Activated CD8-positive, alpha-beta memory T cell treated with anti-CD3 and anti-CD28 coated beads for 4 hours (primary cell): Measurements from ENCODE around the gene ABHD14A.
"Not testable (repeated sequence)": the region's sequence is repeated elsewhere in the genome, so short reads cannot be mapped to it uniquely, and the experiment has no call there.

Experiments
- DNase-seq, 2 donors: peaks; one replicate each; pipeline ENCODE4 v3.0.0-alpha.2; 2020; ENCODE audit warnings: low read depth in 2 of 2

ABHD14A gene

GRCh38 chr3:51974963-51975851 lies at the start of gene ABHD14A:
Gene ABHD14A, plus strand, starts transcription at chr3:51975064. Its CDS starts 72 bp downstream, at chr3:51975136.
- peak; percentile 31 to 32 for DNase-seq

DNA sequence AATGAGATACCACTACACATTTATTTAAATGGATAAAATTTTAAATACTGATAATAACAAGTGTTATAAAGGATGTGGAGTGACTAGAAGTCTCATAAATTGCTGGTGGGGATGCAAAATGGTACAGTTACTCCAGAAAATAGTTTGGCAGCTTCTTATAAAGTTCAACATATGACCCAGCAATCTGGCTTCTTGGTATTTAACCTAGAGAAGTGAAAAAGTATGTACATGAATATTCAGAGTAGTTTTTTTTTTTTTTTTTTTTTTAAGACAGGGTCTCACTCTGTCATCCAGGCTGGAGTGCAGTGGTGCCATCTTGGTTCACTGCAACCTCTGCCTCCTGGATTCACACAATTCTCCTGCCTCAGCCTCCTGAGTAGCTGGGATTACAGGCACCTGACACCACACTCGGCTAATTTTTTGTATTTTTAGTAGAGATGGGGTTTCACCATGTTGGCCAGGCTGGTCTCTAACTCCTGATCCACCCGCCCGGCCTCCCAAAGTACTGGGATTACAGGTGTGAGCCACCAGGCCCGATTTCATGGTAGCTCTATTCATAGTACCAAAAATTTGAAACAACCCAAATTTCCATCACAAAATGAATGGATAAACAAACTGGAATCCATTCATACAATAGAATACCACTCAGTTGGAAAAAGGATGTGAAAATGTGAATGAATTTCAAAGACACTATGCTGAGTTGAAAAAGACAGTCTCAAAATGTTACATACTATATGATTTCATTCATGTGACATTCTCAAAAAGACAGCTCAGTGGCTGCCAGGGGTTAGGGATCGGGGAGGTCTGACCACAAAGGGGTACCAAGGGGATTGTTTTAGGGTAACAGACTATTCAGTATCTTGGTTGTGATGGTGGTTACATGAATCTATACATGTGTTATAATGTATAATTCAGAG lies 47.5 kb upstream of the ABHD14A start:
- DNase-seq: no peak

- DNase-seq: no peak
Measured at GRCh38 chr3:51928438-51928837, 46.4 kb upstream of the ABHD14A start.

- DNase-seq: not testable (repeated sequence)
Measured at GRCh38 chr3:51928981-51929380, 45.9 kb upstream of the ABHD14A start.

- DNase-seq: no peak
Measured at GRCh38 chr3:51929420-51930003, 45.4 kb upstream of the ABHD14A start.

DNA sequence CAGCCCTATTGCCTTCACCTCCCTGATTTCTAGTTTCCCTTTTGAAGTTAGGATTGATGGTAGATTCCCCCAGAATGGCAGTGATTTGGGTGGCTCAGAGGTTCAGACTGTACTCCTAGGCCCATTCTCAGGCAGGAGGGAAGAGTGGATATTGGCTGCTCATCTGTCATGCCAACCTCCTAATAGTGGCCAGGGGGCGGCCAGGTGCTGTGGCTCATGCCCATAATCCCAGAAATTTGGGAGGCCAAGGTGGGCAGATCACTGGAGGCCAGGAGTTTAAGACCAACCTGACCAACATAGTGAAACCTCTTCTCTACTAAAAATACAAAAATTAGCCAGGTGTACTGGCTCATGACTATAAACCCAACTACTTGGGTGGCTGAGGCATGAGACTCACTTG lies 44.4 kb upstream of the ABHD14A start:
- DNase-seq: no peak

DNA sequence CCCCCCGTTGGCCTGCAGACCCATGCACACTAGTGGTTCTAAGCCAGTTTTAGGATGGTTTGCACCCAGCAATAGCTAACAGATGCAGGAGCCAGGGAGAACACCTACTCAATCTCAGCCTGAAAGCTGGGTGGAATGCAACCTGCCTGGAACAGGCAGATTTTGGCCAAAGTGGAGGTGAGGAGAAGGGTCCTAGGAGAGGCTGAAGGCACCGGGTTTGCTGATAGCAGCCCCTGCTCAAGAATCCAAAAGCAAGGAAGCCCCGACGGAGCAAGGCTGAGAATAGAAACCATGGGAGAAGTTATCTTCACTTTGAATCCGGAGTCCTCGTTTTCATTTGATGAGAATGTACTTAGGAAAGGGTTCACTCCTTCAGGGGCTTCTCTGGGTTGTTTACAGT lies 43.1 kb upstream of the ABHD14A start:
- DNase-seq: no peak

DNA sequence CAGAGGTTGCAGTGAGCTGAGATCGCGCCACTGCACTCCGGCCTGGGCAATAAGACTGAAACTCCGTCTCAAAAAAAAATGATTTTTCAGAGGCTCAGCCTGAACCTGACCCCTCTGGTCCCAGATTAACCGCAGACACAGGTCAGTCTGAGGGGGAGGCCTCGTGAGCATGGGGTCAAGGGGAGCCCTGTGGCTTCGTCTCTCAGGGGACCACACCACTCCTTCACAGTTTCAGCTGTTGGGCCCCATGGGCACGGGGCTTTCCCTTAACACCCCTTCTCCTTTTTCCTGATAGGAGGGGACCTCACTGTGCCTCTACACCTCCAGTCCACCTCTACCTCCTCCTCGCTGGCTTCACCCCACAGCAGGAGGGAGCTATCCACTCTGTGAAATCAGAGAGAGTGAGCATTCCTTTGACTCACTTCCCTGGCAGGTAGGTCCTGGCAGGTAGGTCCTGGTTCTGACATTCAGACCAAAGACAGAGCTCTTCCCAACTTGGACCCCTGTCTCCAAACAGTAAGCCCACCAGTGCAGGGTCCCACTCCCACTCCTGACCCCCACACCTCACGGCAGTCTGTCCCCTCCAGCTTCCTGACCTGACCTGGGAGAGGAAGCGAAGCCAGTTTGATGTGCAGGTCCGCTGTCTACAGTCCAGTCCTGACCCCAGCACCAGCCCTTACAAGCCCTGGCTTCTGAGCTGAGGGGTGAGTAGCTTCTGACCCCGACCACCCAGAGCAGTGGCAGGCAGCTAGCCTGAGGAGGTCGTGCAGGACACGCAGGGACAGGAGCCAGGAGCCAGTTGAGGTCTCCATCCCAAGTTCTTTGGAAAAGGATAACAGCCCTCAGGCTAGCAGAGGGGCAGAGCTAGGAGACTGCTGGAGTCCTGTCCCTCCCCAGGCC lies 42.1 kb upstream of the ABHD14A start:
- no peak for DNase-seq

- DNase-seq: no peak
Measured at GRCh38 chr3:51933471-51934138, 41.3 kb upstream of the ABHD14A start.

GRCh38 chr3:51934139-51934850 lies 40.6 kb upstream of the ABHD14A start:
- no peak for DNase-seq

GRCh38 chr3:51934991-51935885 lies 39.6 kb upstream of the ABHD14A start:
- DNase-seq: no peak

GRCh38 chr3:51935886-51936755 lies 38.7 kb upstream of the ABHD14A start:
- no peak for DNase-seq

GRCh38 chr3:51937014-51937413 lies 37.9 kb upstream of the ABHD14A start:
- DNase-seq: no peak

GRCh38 chr3:51937611-51938450 lies 37.0 kb upstream of the ABHD14A start:
- no peak for DNase-seq

DNA sequence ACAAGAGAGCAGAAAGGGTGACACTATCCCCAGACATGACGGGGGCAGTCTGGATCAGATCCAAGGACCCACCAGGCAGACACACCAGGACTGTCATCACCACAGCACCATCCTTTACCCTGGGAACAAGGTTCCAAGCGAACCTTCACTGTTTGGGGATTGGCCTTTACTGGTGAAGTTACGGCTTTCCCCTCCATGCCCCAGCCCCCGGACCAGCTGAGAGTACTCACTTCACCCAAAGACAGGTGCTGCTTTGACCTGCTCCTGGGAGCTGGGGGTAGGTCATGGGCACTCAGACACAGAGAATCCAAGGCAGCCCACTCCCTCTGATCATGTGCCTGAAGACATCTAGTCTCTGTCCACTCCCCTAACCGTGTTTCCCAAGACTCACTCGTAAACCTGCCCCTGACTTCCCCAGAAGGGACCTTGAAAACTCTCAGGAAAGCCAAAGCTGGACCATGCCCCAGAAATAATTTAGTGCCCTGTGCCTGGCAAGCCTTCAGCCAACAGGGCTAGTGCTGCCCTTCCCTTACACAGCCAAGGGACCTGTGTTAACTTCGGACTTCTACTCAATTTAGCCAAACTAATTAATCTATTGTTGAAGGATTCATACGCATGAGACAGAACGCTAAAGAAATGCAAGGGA lies 36.0 kb upstream of the ABHD14A start:
- DNase-seq: no peak

- no peak for DNase-seq
Measured at GRCh38 chr3:51940648-51941462, 34.0 kb upstream of the ABHD14A start.
